HG03469 (cell line): ENCODE results near the gene POLR2J.
A peak's percentile ranks its signal among the peaks of the same experiment; 100 is the strongest.
"Not testable (repeated sequence)": the region's sequence is repeated elsewhere in the genome, so short reads cannot be mapped to it uniquely, and the experiment has no call there.

Experiments
- ATAC-seq: cut with Tn5 transposase; IDR thresholded peaks from one replicate; pipeline ENCODE4 v1.9.1; 2021; ENCODE audit warnings: mild to moderate bottlenecking, moderate library complexity, moderate number of reproducible peaks; ENCODE audit not compliant: unreplicated experiment

POLR2J gene

DNA sequence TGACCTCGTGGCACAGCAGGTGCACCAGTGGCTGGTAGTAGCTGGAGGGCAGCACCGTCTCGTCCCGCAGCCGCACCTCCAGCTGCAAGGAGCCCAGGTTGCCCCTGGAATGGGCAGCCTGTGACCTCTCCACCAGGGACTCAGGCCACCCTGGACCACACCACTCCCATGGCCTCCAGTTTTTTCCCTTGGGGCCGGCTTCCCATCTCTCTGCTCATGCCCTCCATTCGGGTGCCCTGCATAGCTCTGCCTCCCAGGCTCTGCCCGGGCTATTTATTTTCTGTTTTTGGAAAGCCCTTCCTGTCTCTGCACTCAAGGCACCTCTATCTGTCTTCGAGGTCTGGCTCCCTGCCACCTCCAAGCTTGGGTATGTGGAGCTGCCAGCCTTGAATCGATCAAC, 18.1 kb upstream of the POLR2J start:
- ATAC-seq: not testable (repeated sequence)

DNA sequence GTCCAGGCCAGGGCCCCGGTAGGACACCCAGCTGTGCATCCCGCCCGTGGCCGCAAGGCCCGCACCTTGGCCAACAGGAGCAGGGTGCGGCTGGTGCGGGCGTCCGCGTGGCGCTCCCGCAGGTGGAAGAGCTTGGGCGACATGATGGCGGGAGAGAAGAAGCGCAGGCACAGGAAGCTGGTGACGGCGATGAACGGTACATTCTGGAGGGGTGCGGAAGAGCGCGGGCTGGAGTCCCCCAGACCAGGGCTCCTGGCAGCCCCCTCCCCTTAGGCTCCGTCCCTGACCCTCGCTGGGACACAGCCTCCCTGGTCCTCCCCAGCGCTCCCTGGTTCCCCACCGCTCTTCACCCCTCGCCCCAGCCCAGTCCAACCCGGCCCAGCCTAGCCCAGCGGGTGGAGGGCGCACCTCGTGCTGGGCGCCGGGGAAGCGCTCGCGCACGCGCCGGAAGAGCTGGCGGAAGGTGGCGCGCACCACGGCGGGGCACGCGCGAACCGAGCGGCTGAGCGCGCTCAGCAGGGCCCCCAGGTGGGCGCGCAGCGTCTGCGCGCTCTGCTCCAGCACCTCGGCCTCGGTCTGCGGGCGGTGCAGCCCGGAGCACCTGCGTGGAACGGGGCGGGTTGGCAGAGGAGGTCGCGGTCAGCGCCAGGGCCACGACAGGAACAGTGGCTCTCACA, 15.9 kb upstream of the POLR2J start:
- peak; percentile 69 for ATAC-seq

DNA sequence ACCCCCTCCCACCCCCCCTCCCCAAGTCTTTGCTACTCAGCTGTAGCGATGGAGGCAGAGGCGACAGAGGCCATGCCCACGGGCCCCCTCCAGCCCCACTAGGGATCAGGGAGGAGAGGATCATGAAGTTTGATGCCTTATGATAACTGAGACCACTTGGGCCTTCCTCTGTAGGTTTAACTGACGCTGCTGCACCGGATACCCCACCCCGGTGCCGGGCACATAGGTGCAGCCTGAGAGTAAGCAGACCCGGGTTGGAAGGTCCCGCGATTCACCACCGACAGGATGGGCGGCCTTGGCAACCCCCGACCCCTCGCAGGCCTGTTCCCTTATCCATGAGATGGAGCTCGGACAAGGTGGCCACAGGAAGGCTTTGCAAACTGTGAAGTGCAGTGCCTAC, 15.3 kb upstream of the POLR2J start:
- ATAC-seq: not testable (repeated sequence)

DNA sequence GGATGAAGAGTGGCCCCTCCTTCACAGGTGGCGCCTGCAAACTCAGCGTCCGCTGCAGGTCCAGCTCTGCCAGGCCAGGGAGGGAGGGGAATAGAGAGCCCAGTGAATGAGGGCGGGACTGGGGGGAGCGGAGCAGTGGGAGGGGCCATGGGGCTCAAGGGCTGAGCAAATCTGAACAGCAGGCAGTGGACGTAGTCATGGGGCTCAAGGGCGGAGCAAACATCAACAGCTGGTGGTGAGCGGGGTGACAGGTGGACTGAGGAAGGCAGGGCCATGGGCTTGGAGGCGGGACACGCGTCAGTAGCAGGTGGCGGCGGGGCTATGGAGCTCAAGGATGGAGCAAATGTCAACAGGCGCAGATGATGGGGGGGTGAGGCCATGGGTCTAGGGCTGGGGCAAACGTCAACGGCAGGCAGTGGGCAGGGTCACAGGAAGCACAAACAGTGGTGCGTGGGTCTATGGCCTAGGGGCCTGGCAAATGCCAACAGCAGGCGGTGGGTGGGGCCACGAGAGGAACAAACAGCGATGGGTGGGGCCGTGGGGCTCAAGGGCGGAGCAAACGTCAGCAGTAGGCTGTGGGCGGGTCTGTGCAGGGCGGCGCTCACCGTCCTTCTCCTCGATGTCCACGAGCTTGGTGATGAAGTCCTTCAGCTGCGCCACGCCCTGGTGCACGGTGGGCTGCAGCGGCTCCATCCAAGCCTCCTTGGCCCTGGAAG, 14.7 kb upstream of the POLR2J start:
- not testable (repeated sequence) for ATAC-seq

DNA sequence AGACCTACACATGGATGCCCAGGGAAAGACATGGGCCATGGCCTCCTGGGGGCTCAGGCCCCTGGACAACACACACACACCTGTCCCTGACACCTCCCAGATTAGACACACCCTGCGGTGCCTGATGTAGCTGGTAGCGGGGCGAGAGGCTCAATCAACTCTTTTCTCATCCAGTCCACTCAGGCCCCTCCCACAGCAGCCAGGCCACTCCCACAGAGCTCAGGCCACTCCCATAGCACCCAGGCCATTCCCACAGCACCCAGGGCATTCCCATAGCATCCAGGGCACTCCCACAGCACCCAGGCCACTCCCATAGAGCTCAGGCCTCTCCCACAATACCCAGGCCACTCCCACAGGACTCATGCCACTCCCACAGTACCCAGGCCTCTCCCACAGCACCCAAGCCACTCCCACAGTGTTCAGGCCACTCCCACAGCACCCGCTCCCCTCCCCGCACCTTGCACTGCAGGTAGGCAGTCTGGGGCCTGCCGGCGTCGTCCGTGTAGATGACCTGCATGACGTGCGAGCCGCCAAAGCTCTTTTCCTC, 11.9 kb upstream of the POLR2J start:
- peak; percentile 32 for ATAC-seq

DNA sequence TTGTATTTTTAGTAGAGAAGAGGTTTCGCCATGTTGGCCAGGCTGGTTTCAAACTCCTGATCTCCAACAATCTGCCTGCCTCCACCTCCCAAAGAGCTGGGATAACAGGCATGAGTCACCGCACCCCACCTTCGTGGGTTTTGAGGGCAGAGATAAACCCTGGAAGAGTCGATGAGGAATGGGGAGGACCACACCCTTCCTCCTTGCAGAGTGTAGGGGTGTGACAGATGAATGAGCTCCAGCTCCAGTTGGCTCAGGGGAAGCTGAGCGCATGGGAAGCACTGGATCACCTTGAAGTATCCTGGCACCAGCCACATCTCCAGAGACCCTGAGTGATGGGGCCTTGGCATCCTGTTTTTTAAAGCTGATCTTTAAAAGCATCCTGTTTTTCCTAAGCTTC, 5.6 kb upstream of the POLR2J start:
- not testable (repeated sequence) for ATAC-seq

DNA sequence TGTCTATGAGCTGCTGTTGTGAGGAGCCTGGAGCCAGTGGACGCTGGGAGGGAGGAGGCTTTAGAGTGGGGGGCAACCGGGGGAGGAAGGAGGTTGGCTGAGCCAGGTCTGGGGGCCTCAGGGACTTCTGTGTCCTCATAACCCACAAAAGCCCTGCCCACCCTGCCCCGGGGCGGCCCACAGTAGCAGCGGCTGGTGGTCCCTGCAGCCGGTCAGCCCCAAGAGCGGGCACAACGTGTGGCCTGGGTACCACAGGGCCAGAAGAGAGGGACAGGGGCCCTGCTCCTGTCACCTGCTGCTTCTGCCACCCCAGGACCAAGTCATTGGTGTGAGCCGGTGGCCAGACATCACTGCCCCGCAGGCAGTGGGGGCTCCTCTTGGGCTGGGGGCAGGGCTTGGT, 3.2 kb upstream of the POLR2J start:
- ATAC-seq: not testable (repeated sequence)

DNA sequence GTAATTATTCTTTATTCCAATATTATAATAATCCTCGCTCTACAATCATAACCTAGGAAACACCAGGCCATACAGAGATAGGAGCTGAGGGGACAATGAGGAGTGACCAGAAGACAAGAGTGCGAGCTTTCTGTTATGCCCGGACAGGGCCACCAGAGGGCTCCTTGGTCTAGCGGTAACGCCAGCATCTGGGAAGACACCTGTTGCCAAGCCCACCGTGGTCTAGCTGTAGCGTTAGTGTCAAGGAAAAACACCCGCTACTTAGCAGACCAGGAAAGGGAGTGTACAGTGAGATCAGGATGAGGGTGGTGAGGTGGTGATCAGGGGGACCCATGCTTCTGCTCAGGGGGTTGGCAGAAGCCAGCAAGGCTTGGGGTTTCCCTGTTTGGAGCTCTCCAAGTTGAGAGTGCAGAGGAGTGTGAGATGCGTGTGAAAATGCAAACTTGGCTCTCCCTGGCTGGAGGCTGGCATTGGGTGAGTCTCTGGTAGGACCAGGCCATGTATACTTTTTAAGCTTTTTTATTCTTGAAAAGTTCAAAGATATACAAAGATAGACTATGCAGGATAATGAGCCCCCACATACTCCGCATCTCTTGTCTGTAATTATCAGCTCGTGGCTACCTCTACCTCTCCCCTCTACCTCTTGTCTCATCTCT, 1.4 kb upstream of the POLR2J start:
- ATAC-seq: not testable (repeated sequence)

DNA sequence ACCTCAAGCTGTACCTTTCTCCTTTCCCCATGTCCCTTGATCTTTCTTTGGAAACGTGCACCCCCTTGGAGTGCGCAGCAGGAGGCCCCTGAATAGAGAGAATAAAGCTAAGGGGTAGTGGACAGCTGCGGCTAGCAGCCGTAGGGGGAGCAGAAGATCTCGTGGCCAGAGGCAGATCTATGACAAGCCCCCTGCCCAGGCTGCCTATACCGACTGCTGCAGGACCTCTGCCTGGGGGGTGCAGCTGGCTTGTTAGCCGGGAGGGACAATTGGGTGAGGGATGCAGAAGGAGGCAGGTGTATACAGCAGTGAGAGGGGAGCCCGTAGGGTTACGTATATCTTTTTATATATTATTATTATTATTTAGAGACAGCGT, 475 bp upstream of the POLR2J start:
- peak; percentile 8 for ATAC-seq

DNA sequence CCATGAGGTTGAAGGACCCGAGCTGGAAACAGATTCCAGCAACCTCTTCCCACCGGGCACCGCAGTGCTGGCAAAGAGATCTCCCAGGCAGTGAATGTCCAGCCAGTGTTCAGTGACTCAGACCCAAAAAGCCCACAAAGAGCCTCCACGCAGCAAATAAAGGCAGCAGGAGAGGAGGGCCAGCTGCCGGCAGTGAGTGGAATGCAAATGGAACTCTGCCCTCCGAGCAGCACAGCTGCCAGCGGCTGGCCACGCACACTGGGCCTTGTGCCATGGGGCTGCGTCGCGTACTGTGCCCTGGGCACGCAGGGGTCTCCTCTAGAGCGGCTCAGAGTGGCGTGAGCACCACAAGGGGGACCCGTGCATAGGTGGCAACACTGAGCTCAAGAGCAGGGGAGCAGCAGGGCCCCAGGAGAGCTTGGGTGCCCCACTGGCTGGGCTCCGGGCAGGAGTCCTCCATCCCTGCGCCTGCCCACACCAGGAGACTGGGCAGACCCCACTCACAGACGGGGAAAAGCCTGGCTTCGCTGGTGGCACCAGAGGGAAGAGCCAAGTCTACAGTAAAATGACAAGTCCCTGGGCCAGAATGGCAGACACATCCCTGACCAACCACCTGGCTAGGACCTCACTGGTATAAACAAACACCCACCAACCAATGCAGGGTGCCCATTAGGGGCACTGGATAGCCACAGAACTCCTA, 3.8 kb downstream of the POLR2J start:
- not testable (repeated sequence) for ATAC-seq

DNA sequence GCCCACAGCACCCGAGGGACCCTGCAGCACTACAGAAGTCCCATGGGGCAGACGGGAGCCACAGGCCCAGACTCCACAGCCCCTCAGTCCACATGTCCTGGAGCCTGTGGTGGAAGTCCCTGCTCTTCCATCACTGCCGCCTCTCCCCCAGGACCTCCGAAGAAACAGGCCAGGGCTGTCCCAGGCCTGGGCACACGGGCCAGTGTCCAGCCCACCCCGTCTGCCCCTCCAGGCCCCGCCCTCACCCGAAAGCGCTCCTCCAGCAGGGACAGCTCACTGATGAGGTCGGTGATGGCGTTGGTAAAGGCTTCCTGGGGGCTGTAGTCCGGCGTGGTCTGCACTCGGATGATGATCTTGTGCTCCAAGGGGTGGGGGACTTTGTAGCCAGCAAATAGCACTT, 4.6 kb downstream of the POLR2J start:
- not testable (repeated sequence) for ATAC-seq

DNA sequence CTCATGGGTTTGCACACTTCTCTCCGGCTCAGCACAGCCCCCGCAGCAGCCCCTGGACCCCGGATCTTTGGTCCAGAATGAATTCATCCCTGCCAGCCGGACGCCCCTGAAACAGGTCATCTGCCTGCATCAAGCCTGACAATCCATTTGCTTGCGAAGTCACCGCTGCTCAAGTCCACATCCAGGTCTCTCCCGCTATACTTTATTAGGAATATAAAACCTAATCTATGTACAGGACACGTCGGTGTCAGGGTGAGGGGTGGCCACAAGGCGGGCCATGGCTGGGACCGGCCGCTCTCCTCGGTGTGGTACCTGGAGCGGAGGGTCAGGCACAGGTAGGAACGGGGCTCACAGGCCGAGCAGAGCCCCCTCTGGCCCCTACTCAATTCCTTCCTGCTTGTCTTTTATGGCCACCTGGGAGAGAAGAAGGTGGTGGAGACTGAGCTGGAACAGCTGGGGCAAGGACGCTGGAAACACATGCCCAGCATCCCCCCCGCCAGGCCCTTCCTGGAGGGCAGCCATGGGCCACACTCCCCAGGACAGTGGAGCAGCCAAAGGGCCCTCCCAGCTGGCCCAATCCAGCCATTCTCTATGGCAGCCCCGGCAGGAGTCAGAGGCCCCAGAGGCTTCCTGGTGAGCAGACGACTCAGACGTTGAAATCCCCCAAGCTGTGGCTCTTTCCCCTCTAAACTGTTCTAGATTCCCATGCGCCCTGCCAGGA, 5.3 kb downstream of the POLR2J start:
- no peak for ATAC-seq

DNA sequence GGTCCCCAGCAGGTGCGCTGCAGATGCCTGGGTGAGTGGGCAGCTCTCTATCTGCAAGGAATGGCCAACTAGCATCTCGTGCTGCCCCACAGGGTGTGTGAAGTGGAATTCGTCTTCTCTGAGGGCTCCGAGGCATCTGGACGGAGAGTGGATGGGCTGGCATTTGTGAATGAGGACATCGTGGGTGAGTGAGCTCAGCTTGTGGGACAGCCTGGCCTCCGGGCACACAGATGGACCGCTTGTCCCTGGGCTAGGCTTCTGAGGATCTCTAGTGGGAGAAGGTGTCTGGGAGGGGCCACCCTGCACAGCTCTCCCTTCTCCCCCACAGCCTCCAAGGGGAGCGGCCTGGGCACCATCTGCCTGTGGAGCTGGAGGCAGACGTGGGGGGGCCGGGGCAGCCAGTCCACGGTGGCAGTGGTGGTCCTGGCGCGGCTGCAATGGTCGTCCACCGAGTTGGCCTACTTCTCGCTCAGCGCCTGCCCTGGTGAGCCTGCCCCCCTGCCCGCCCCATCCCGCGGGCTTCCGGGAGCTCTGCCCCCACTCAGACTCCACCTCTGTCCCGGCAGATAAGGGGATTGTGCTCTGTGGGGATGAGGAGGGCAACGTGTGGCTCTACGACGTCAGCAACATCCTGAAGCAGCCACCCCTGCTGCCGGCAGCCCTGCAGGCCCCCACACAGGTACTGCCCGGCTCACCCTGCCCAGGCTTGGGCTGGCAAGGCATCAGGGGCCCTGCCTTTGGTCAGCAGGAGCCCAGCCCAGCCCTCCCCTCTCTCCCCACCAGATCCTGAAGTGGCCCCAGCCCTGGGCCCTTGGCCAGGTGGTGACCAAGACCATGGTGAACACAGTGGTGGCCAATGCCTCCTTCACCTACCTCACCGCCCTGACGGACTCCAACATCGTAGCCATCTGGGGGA, 6.3 kb downstream of the POLR2J start:
- ATAC-seq: no peak

DNA sequence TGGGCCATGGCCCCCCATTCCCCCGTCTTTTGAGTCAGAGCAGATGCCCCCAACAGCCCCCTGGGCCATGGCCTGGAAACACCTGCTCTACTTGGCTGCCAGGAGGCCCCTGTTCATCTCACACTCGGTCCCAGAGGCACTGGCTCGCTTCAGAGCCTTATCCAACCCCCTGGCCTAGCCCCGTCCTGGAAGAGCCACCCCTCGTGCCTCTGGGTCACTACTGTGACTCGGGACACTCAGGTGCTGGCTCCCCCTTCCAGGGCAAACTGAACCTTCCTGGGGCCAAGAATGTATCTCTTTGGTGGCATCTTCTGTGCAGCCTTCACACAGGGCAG, 7.0 kb downstream of the POLR2J start:
- ATAC-seq: no peak

DNA sequence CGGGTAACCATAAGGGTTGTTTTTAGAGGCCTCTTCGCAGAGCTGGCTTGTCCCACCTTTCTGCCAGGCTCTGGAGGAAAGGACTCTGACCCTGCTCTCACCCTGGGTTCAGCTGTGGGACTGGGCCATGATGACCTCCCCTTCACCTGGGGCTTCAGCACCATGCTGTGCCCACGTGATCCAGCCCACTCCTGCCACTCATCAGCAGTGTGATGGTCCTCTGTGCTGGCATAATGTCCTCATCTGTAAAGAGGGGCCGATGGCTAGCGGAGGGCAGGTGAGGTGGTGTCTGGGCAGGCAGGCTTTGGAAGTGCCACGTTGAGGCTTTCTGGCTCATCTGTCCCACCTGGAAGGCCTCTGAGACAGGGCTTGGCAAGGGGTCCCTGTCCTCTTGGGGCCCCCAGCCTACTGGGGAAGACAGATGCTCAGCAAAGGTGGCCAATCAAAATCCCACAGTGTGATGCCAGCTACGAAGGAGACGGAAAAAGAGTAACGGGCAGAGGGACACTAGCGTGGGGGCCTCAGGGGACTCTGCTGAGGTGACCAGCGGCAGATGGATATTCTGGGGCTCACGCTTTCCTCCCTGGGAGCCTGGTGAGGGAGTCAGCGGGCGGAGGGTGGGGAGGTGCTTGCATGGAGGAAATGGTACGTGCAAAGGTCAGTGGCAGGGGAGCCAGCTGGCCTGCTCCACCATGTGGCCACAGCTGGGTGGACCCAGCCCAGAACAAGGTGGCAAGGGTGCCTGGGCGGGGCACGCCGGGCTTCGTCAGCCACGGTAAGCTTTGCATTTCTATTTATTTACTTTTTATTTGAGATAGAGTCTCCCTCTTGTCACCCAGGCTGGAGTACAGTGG, 8.5 kb downstream of the POLR2J start:
- ATAC-seq: no peak

DNA sequence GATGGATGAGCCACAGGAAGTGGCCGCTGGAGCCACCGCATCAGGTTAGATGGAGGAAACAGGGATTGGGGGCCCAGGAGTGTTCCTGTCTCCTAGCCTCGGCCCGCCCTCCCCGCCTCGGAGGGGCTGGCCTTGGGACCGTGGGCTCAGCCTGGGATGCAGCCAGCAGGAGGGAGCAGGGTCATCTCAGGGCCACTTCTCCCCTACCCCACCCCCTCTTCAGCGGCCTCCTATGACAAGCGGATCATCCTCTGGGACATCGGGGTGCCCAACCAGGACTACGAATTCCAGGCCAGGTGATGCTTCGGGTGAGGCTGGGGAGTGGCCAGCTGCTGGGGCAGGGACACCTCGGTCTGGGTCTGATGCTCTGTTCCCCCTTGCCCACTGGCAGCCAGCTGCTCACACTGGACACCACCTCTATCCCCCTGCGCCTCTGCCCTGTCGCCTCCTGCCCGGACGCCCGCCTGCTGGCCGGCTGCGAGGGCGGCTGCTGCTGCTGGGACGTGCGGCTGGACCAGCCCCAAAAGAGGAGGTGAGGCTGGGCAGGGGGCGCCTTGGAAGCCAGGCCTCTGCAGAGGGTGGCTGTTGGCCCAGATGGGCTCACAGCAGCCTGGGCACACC, 9.3 kb downstream of the POLR2J start:
- ATAC-seq: no peak

DNA sequence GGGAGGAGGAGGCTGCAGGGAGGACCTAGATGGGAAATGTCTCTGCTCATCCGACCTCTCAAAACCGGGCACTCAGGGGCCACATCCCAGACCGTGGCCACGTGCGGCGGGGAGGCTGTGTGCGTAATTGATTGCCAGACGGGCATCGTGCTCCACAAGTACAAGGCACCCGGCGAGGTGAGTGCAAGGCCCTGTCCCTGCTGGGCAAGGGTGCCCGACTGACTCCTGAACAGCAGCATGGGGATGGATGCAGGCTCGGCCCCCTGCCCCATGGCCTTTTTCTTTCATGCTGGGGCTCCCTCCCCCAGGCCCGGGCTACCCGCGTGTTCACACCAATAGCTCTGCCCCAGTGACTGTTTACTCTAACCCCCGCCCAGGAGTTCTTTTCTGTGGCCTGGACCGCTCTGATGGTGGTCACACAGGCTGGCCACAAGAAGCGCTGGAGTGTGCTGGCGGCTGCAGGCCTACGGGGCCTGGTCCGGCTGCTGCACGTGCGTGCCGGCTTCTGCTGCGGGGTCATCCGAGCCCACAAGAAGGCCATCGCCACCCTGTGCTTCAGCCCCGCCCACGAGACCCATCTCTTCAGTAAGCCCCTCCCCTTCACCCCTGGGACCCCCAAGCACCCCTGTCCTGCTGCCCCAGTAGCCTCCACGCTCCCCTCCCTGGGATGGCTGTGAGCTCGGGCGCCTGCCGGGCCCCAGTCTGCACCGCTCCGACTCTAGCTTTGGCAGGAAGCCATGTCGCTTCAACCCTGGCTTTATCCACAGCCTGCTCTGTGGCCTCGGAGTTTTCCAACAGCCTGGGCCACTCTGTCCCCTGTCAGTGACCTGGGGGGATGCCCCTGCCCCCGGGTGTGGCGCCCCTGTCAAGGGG, 10.0 kb downstream of the POLR2J start:
- ATAC-seq: no peak
